Measurements from ENCODE around the gene CDKAL1.

Gene CDKAL1

GRCh38 chr6:20877008-20877937 lies 343.0 kb downstream of the CDKAL1 start:
- peaks cover 7 to 10% of the 10 kb centered on the region in 2 donors for H3K4me1 Mint-ChIP-seq
- H3K4me3 Mint-ChIP-seq, result no peak overlapping the region
- peaks cover 11 to 20% of the 10 kb centered on the region in 2 donors for H3K36me3 Mint-ChIP-seq
- peak overlapping the region; percentile 60 for H3K27ac Mint-ChIP-seq
- peak; percentile 94 to 97 for ATAC-seq (replicated peaks)
- peaks cover 4 to 7% of the 10 kb centered on the region in 2 donors for H3K9me3 Mint-ChIP-seq
- H3K27me3 Mint-ChIP-seq, result no peaks in the 10 kb centered on the region
- peak; percentile 17 for DNase-seq

- Mint-ChIP-seq H3K27ac (no peak overlapping the region), H3K4me1 (peaks cover 7 to 10% of the 10 kb centered on the region in 2 donors), H3K36me3 (peaks cover 22 to 37% of the 10 kb centered on the region in 2 donors), H3K27me3 (no peaks in the 10 kb centered on the region), H3K4me3 (no peak overlapping the region), H3K9me3 (peaks cover 7 to 10% of the 10 kb centered on the region in 2 donors)
- no peak for DNase-seq
- ATAC-seq (replicated peaks), result no peak
Measured at GRCh38 chr6:20879121-20879520, 344.9 kb downstream of the CDKAL1 start.

GRCh38 chr6:20879526-20879925 lies 345.3 kb downstream of the CDKAL1 start:
- Mint-ChIP-seq H3K4me1 (peaks cover 7 to 10% of the 10 kb centered on the region in 2 donors), H3K9me3 (peaks cover 7 to 13% of the 10 kb centered on the region in 2 donors), H3K36me3 (peaks cover 26 to 41% of the 10 kb centered on the region in 2 donors), H3K27ac (no peak overlapping the region), H3K4me3 (no peak overlapping the region), H3K27me3 (no peaks in the 10 kb centered on the region)
- DNase-seq (no peak), ATAC-seq (replicated peaks) (no peak)

GRCh38 chr6:20881365-20881764 lies 347.1 kb downstream of the CDKAL1 start:
- Mint-ChIP-seq H3K36me3 (peaks cover 37 to 55% of the 10 kb centered on the region in 2 donors), H3K9me3 (peaks cover 13 to 14% of the 10 kb centered on the region in 2 donors), H3K4me1 (peaks cover 7 to 10% of the 10 kb centered on the region in 2 donors), H3K27me3 (no peaks in the 10 kb centered on the region), H3K27ac (no peak overlapping the region), H3K4me3 (no peak overlapping the region)
- no peak for ATAC-seq (replicated peaks)
- DNase-seq, result no peak

GRCh38 chr6:20882014-20882413 lies 347.8 kb downstream of the CDKAL1 start:
- Mint-ChIP-seq H3K4me1 (peaks cover 7 to 10% of the 10 kb centered on the region in 2 donors), H3K9me3 (peaks cover 13 to 18% of the 10 kb centered on the region in 2 donors), H3K36me3 (peaks cover 37 to 59% of the 10 kb centered on the region in 2 donors), H3K27me3 (no peaks in the 10 kb centered on the region), H3K4me3 (no peak overlapping the region), H3K27ac (no peak overlapping the region)
- DNase-seq (no peak), ATAC-seq (replicated peaks) (no peak)

- H3K27ac Mint-ChIP-seq, result no peak overlapping the region
- H3K9me3 Mint-ChIP-seq, result peaks cover 17 to 22% of the 10 kb centered on the region in 2 donors
- H3K4me1 Mint-ChIP-seq, result no peaks in the 10 kb centered on the region
- ATAC-seq (replicated peaks) (no peak), DNase-seq (no peak)
- H3K4me3 Mint-ChIP-seq, result no peak overlapping the region
- H3K36me3 Mint-ChIP-seq, result peaks cover 37 to 58% of the 10 kb centered on the region in 2 donors
- H3K27me3 Mint-ChIP-seq, result no peaks in the 10 kb centered on the region
Measured at GRCh38 chr6:20885076-20885475, 350.8 kb downstream of the CDKAL1 start.

GRCh38 chr6:20891161-20891560 lies 356.9 kb downstream of the CDKAL1 start:
- Mint-ChIP-seq H3K4me1 (peaks cover 0 to 5% of the 10 kb centered on the region in 2 donors), H3K27me3 (no peaks in the 10 kb centered on the region), H3K36me3 (peaks cover 14 to 30% of the 10 kb centered on the region in 2 donors), H3K9me3 (peaks cover 4 to 10% of the 10 kb centered on the region in 2 donors), H3K27ac (no peak overlapping the region), H3K4me3 (no peak overlapping the region)
- DNase-seq (no peak), ATAC-seq (replicated peaks) (no peak)

GRCh38 chr6:20892365-20892764 lies 358.1 kb downstream of the CDKAL1 start:
- DNase-seq, result no peak
- H3K27ac Mint-ChIP-seq, result no peak overlapping the region
- no peak for ATAC-seq (replicated peaks)
- peaks cover 14 to 28% of the 10 kb centered on the region in 2 donors for H3K36me3 Mint-ChIP-seq
- no peaks in the 10 kb centered on the region for H3K27me3 Mint-ChIP-seq
- no peak overlapping the region for H3K4me3 Mint-ChIP-seq
- peaks cover 2 to 6% of the 10 kb centered on the region in 2 donors for H3K9me3 Mint-ChIP-seq
- peaks cover 0 to 5% of the 10 kb centered on the region in 2 donors for H3K4me1 Mint-ChIP-seq

- DNase-seq (no peak), ATAC-seq (replicated peaks) (no peak)
- Mint-ChIP-seq H3K36me3 (peaks cover 16 to 28% of the 10 kb centered on the region in 2 donors), H3K27ac (no peak overlapping the region), H3K9me3 (peaks cover 0 to 2% of the 10 kb centered on the region in 2 donors), H3K4me3 (no peak overlapping the region), H3K4me1 (peaks cover 0 to 5% of the 10 kb centered on the region in 2 donors), H3K27me3 (no peaks in the 10 kb centered on the region)
Measured at GRCh38 chr6:20893412-20893811, 359.2 kb downstream of the CDKAL1 start.

GRCh38 chr6:20900389-20901160 lies 366.3 kb downstream of the CDKAL1 start:
- Mint-ChIP-seq H3K9me3 (peaks cover 6 to 7% of the 10 kb centered on the region in 2 donors), H3K36me3 (peaks cover 28 to 51% of the 10 kb centered on the region in 2 donors), H3K4me3 (no peak overlapping the region), H3K27ac (no peak overlapping the region), H3K27me3 (no peaks in the 10 kb centered on the region), H3K4me1 (peaks cover 0 to 2% of the 10 kb centered on the region in 2 donors)
- DNase-seq (no peak), ATAC-seq (replicated peaks) (no peak)

- Mint-ChIP-seq H3K27me3 (no peaks in the 10 kb centered on the region), H3K9me3 (peaks cover 7 to 9% of the 10 kb centered on the region in 2 donors), H3K36me3 (peaks cover 25 to 42% of the 10 kb centered on the region in 2 donors), H3K27ac (no peak overlapping the region), H3K4me1 (peaks cover 0 to under 1% of the 10 kb centered on the region in 2 donors), H3K4me3 (no peak overlapping the region)
- ATAC-seq (replicated peaks) (no peak), DNase-seq (no peak)
Measured at GRCh38 chr6:20905377-20905776, 371.1 kb downstream of the CDKAL1 start.

- no peak for ATAC-seq (replicated peaks)
- Mint-ChIP-seq H3K27ac (no peak overlapping the region), H3K4me1 (no peaks in the 10 kb centered on the region), H3K27me3 (no peaks in the 10 kb centered on the region), H3K9me3 (peaks cover 7 to 9% of the 10 kb centered on the region in 2 donors), H3K36me3 (peaks cover 25 to 36% of the 10 kb centered on the region in 2 donors), H3K4me3 (no peak overlapping the region)
- no peak for DNase-seq
Measured at GRCh38 chr6:20906945-20907344, 372.7 kb downstream of the CDKAL1 start.

- no peak for DNase-seq
- H3K4me1 Mint-ChIP-seq, result no peaks in the 10 kb centered on the region
- ATAC-seq (replicated peaks), result no peak
- H3K4me3 Mint-ChIP-seq, result no peak overlapping the region
- H3K27ac Mint-ChIP-seq, result no peak overlapping the region
- no peaks in the 10 kb centered on the region for H3K27me3 Mint-ChIP-seq
- H3K36me3 Mint-ChIP-seq, result peaks cover 25 to 33% of the 10 kb centered on the region in 2 donors
- peaks cover 9% of the 10 kb centered on the region in 2 donors for H3K9me3 Mint-ChIP-seq
Measured at GRCh38 chr6:20907486-20908071, 373.3 kb downstream of the CDKAL1 start.

- Mint-ChIP-seq H3K4me3 (no peak overlapping the region), H3K27me3 (no peaks in the 10 kb centered on the region), H3K9me3 (peaks cover 13 to 16% of the 10 kb centered on the region in 2 donors), H3K27ac (no peak overlapping the region), H3K36me3 (peaks cover 25 to 33% of the 10 kb centered on the region in 2 donors), H3K4me1 (no peaks in the 10 kb centered on the region)
- DNase-seq, result no peak
- no peak for ATAC-seq (replicated peaks)
Measured at GRCh38 chr6:20909621-20910020, 375.4 kb downstream of the CDKAL1 start.

Measured in stimulated activated naive B cell treated with anti-CD40 and anti-IgM and Interleukin-4, amounts not matched to agents 10 μg/mL and 1 μg/mL and 100 μg/mL, for 72 hours (primary cell).